ENCODE measurements around the gene ETV3.

The ETV3 gene

GRCh38 chr1:157154940-157155514, 16.8 kb upstream of the ETV3 start:
- H3K27me3 ChIP-seq (replicated peaks in 2 of 5; ENCODE audit: control insufficient read depth in 4 of 5, insufficient read depth in 5 of 5, low read length in 4 of 5): no peaks in the 10 kb centered on the region
- POLR2A ChIA-PET: interaction anchor here (0.6 to 3.0 kb wide), 6 partner anchors 17 to 65 kb away, joined by 3 to 31 read pairs (median 4); partner anchors contain the start of genes ETV3 and ETV3L

DNA sequence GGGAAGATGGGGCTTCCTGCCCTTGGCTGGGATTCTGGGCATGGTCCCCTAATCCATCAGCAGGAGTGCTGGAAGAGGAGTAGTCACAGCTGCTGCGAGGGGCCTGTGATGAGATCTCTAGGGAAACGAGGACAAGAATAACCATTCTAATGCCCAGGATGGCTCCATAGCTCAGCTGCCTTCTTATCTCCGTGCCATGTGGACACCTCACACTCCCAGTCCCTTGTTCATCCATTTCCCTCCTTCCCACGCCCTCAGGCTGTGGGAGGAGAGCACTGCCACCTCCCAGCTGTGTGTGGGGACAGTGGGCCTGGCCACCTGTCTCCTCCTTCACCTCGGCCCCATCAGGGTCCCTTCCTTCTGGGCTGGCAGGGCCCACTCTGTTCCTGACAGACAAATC, 16.1 kb upstream of the ETV3 start:
- POLR2A ChIA-PET: interaction anchor here (1.2 to 3.0 kb wide), 3 partner anchors 16 to 55 kb away, joined by 3 to 31 read pairs (median 3); partner anchors contain the start of genes ETV3 and ETV3L

More at GRCh38 chr1:157154940-157155514, 16.8 kb upstream of the ETV3 start:
- H3K27ac ChIP-seq (ENCODE audit: insufficient read depth in 1 of 2, low read depth in 1 of 2, low read length in 2 of 2, poor library complexity in 1 of 2, severe bottlenecking in 2 of 2): no peak overlapping the region
- H3K4me3 ChIP-seq (ENCODE audit: control insufficient read depth in 1 of 7, extremely low read depth in 1 of 7, insufficient read depth in 4 of 7, low read depth in 2 of 7, low read length in 6 of 7): peak overlapping the region in 4 of 7 experiments; percentile 23 to 48 (median 32)
- DNase-seq: peak; percentile 64 to 92 (median 91)
- CTCF ChIA-PET: interaction anchor here (0.8 to 10.7 kb wide), 14 partner anchors 8 to 223 kb away, joined by 3 to 246 read pairs (median 5); partner anchors contain the start of gene ETV3
- peaks cover 0 to 38% (median 27%) of the 10 kb centered on the region in 4 experiments for H3K4me1 ChIP-seq (ENCODE audit: control extremely low read depth in 1 of 4, control insufficient read depth in 4 of 4, insufficient read depth in 4 of 4, low read length in 3 of 4)
- no peaks in the 10 kb centered on the region for H3K9me3 ChIP-seq (ENCODE audit: control extremely low read depth in 1 of 5, control insufficient read depth in 4 of 5, insufficient read depth in 2 of 5, low read depth in 1 of 5, low read length in 4 of 5)
- 10% methylated on average over 4 of the region's 7 CpGs for WGBS (ENCODE audit: insufficient coverage)
- no peaks in the 10 kb centered on the region for H3K36me3 ChIP-seq (ENCODE audit: control insufficient read depth in 4 of 4, insufficient read depth in 4 of 4, low read length in 3 of 4)

GRCh38 chr1:157153746-157154145, 15.6 kb upstream of the ETV3 start:
- H3K4me1 ChIP-seq (ENCODE audit: control extremely low read depth in 1 of 4, control insufficient read depth in 4 of 4, insufficient read depth in 4 of 4, low read length in 3 of 4): peaks cover 0 to 38% (median 27%) of the 10 kb centered on the region in 4 experiments
- H3K27me3 ChIP-seq (replicated peaks in 2 of 5; ENCODE audit: control insufficient read depth in 4 of 5, insufficient read depth in 5 of 5, low read length in 4 of 5): no peaks in the 10 kb centered on the region
- no peaks in the 10 kb centered on the region for H3K36me3 ChIP-seq (ENCODE audit: control insufficient read depth in 4 of 4, insufficient read depth in 4 of 4, low read length in 3 of 4)
- ChIA-PET POLR2A (interaction anchor here (3.0 kb wide), 1 partner anchor 16 kb away, joined by 31 read pairs; the partner anchor contains the start of gene ETV3), CTCF (interaction anchor here (1.2 to 10.7 kb wide), 6 partner anchors 17 to 66 kb away, joined by 5 to 246 read pairs (median 22); partner anchors contain the start of gene ETV3)
- no peak overlapping the region for H3K4me3 ChIP-seq (ENCODE audit: control insufficient read depth in 1 of 7, extremely low read depth in 1 of 7, insufficient read depth in 4 of 7, low read depth in 2 of 7, low read length in 6 of 7)
- DNase-seq: no peak
- no CpG with 5 or more reads among the region's 1 CpG for WGBS (ENCODE audit: insufficient coverage)
- no peaks in the 10 kb centered on the region for H3K9me3 ChIP-seq (ENCODE audit: control extremely low read depth in 1 of 5, control insufficient read depth in 4 of 5, insufficient read depth in 2 of 5, low read depth in 1 of 5, low read length in 4 of 5)
- no peak overlapping the region for H3K27ac ChIP-seq (ENCODE audit: insufficient read depth in 1 of 2, low read depth in 1 of 2, low read length in 2 of 2, poor library complexity in 1 of 2, severe bottlenecking in 2 of 2)

More for the DNA sequence above, 16.1 kb upstream of the ETV3 start:
- CTCF ChIA-PET: interaction anchor here (0.8 to 10.7 kb wide), 10 partner anchors 8 to 72 kb away, joined by 3 to 246 read pairs (median 13); partner anchors contain the start of gene ETV3
- H3K9me3 ChIP-seq (ENCODE audit: control extremely low read depth in 1 of 5, control insufficient read depth in 4 of 5, insufficient read depth in 2 of 5, low read depth in 1 of 5, low read length in 4 of 5): no peaks in the 10 kb centered on the region
- no peak for DNase-seq
- H3K4me3 ChIP-seq (ENCODE audit: control insufficient read depth in 1 of 7, extremely low read depth in 1 of 7, insufficient read depth in 4 of 7, low read depth in 2 of 7, low read length in 6 of 7): no peak overlapping the region
- H3K27ac ChIP-seq (ENCODE audit: insufficient read depth in 1 of 2, low read depth in 1 of 2, low read length in 2 of 2, poor library complexity in 1 of 2, severe bottlenecking in 2 of 2): no peak overlapping the region
- 90% methylated on average over 5 of the region's 5 CpGs for WGBS (ENCODE audit: insufficient coverage)
- no peaks in the 10 kb centered on the region for H3K36me3 ChIP-seq (ENCODE audit: control insufficient read depth in 4 of 4, insufficient read depth in 4 of 4, low read length in 3 of 4)
- H3K27me3 ChIP-seq (replicated peaks in 2 of 5; ENCODE audit: control insufficient read depth in 4 of 5, insufficient read depth in 5 of 5, low read length in 4 of 5): no peaks in the 10 kb centered on the region
- peaks cover 0 to 38% (median 27%) of the 10 kb centered on the region in 4 experiments for H3K4me1 ChIP-seq (ENCODE audit: control extremely low read depth in 1 of 4, control insufficient read depth in 4 of 4, insufficient read depth in 4 of 4, low read length in 3 of 4)

DNA sequence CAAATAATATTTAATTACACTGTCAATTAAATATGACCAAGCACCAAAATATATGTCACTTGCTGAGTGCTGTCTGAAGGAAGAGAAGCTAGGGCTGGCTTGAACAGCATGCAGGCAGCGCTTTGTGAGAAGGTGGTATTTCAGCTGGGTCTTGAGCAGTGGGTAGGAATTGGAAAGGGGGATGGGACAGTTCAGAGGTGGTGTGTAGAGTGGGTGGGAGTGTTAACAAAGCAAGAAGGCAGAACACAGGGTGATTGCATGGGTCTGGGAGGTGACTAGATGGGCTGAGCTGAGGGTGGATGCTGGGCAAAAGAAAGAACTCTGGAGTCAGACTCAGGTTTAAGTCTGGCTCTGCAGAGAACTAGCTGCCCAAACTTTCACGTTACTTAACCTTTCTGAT, 14.3 kb upstream of the ETV3 start:
- WGBS (ENCODE audit: insufficient coverage): 100% methylated on average over 1 of the region's 2 CpGs
- CTCF ChIA-PET: interaction anchor here (0.8 to 10.7 kb wide), 7 partner anchors 15 to 64 kb away, joined by 3 to 246 read pairs (median 5); partner anchors contain the start of gene ETV3
- H3K27ac ChIP-seq (ENCODE audit: insufficient read depth in 1 of 2, low read depth in 1 of 2, low read length in 2 of 2, poor library complexity in 1 of 2, severe bottlenecking in 2 of 2): no peak overlapping the region

GRCh38 chr1:157151506-157151905, 13.3 kb upstream of the ETV3 start:
- Histone ChIP-seq H3K36me3 (ENCODE audit: control insufficient read depth in 4 of 4, insufficient read depth in 4 of 4, low read length in 3 of 4) (no peaks in the 10 kb centered on the region), H3K4me3 (ENCODE audit: control insufficient read depth in 1 of 7, extremely low read depth in 1 of 7, insufficient read depth in 4 of 7, low read depth in 2 of 7, low read length in 6 of 7) (no peak overlapping the region), H3K27ac (ENCODE audit: insufficient read depth in 1 of 2, low read depth in 1 of 2, low read length in 2 of 2, poor library complexity in 1 of 2, severe bottlenecking in 2 of 2) (no peak overlapping the region), H3K9me3 (ENCODE audit: control extremely low read depth in 1 of 5, control insufficient read depth in 4 of 5, insufficient read depth in 2 of 5, low read depth in 1 of 5, low read length in 4 of 5) (no peaks in the 10 kb centered on the region), H3K27me3 (replicated peaks in 2 of 5; ENCODE audit: control insufficient read depth in 4 of 5, insufficient read depth in 5 of 5, low read length in 4 of 5) (no peaks in the 10 kb centered on the region), H3K4me1 (ENCODE audit: control extremely low read depth in 1 of 4, control insufficient read depth in 4 of 4, insufficient read depth in 4 of 4, low read length in 3 of 4) (peaks cover 0 to 47% (median 29%) of the 10 kb centered on the region in 4 experiments)
- CTCF ChIA-PET: interaction anchor here (0.9 to 10.7 kb wide), 4 partner anchors 9 to 63 kb away, joined by 3 to 246 read pairs (median 92); partner anchors contain the start of genes ETV3 and ETV3L
- POLR2A ChIA-PET: no interaction called here
- DNase-seq: no peak
- 86% methylated on average over 2 of the region's 3 CpGs for WGBS (ENCODE audit: insufficient coverage)

More for the DNA sequence above, 14.3 kb upstream of the ETV3 start:
- Histone ChIP-seq H3K27me3 (replicated peaks in 2 of 5; ENCODE audit: control insufficient read depth in 4 of 5, insufficient read depth in 5 of 5, low read length in 4 of 5) (no peaks in the 10 kb centered on the region), H3K4me3 (ENCODE audit: control insufficient read depth in 1 of 7, extremely low read depth in 1 of 7, insufficient read depth in 4 of 7, low read depth in 2 of 7, low read length in 6 of 7) (no peak overlapping the region), H3K4me1 (ENCODE audit: control extremely low read depth in 1 of 4, control insufficient read depth in 4 of 4, insufficient read depth in 4 of 4, low read length in 3 of 4) (peaks cover 0 to 45% (median 29%) of the 10 kb centered on the region in 4 experiments), H3K36me3 (ENCODE audit: control insufficient read depth in 4 of 4, insufficient read depth in 4 of 4, low read length in 3 of 4) (no peaks in the 10 kb centered on the region), H3K9me3 (ENCODE audit: control extremely low read depth in 1 of 5, control insufficient read depth in 4 of 5, insufficient read depth in 2 of 5, low read depth in 1 of 5, low read length in 4 of 5) (no peaks in the 10 kb centered on the region)
- DNase-seq: no peak
- POLR2A ChIA-PET: no interaction called here

DNA sequence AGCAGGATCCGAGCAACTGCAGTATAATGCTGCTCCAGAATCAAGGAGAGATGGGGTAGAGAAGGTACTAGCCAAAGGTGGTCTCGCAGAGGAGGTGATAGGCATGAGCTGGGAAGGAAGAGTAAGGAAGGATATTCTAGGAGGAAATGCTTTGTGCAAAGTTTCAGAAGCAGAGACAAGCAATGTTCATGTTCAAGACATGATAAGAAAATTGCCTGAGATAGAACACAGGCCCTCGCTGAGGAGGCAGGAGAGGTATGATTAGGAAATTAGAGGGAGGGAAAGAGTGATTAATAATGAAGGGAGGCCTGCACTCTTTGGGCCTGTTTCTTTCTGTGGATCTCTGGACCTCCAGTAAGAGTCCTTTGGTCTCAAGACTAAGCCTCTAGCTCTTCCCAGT, 12.9 kb upstream of the ETV3 start:
- CTCF ChIA-PET: interaction anchor here (0.9 to 10.7 kb wide), 4 partner anchors 10 to 63 kb away, joined by 3 to 246 read pairs (median 92); partner anchors contain the start of genes ETV3 and ETV3L
- H3K4me1 ChIP-seq (ENCODE audit: control extremely low read depth in 1 of 4, control insufficient read depth in 4 of 4, insufficient read depth in 4 of 4, low read length in 3 of 4): peaks cover 0 to 42% (median 26%) of the 10 kb centered on the region in 4 experiments
- H3K27me3 ChIP-seq (replicated peaks in 2 of 5; ENCODE audit: control insufficient read depth in 4 of 5, insufficient read depth in 5 of 5, low read length in 4 of 5): no peaks in the 10 kb centered on the region
- DNase-seq: no peak
- H3K36me3 ChIP-seq (ENCODE audit: control insufficient read depth in 4 of 4, insufficient read depth in 4 of 4, low read length in 3 of 4): no peaks in the 10 kb centered on the region
- H3K27ac ChIP-seq (ENCODE audit: insufficient read depth in 1 of 2, low read depth in 1 of 2, low read length in 2 of 2, poor library complexity in 1 of 2, severe bottlenecking in 2 of 2): no peak overlapping the region
- POLR2A ChIA-PET: no interaction called here
- 94% methylated on average over 2 of the region's 3 CpGs for WGBS (ENCODE audit: insufficient coverage)
- no peak overlapping the region for H3K4me3 ChIP-seq (ENCODE audit: control insufficient read depth in 1 of 7, extremely low read depth in 1 of 7, insufficient read depth in 4 of 7, low read depth in 2 of 7, low read length in 6 of 7)
- no peaks in the 10 kb centered on the region for H3K9me3 ChIP-seq (ENCODE audit: control extremely low read depth in 1 of 5, control insufficient read depth in 4 of 5, insufficient read depth in 2 of 5, low read depth in 1 of 5, low read length in 4 of 5)

DNA sequence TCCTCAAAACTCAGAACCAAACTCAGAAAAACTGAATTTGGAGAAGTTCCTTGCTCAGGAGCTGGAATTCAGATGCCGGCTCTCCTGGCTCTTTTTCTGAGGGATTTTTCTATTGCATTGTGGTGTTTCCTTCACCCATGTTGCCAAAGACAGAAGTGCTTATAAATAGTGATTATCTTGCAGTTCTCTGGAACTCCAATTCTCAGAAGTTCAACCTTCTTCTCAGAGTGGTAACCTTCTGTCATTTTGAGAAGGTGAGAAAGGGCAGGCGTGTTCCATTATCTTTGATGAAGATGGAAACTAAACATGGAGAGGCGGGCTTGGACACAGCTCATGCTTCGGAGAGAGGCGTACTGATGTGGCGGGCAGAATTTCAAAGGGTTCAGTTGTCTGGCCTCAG, 12.4 kb upstream of the ETV3 start:
- no peaks in the 10 kb centered on the region for H3K27me3 ChIP-seq (replicated peaks in 2 of 5; ENCODE audit: control insufficient read depth in 4 of 5, insufficient read depth in 5 of 5, low read length in 4 of 5)
- H3K27ac ChIP-seq (ENCODE audit: insufficient read depth in 1 of 2, low read depth in 1 of 2, low read length in 2 of 2, poor library complexity in 1 of 2, severe bottlenecking in 2 of 2): no peak overlapping the region
- CTCF ChIA-PET: interaction anchor here (1.5 to 10.7 kb wide), 3 partner anchors 10 to 63 kb away, joined by 3 to 246 read pairs (median 180); partner anchors contain the start of gene ETV3
- 96% methylated on average over 3 of the region's 6 CpGs for WGBS (ENCODE audit: insufficient coverage)
- POLR2A ChIA-PET: no interaction called here
- no peak for DNase-seq
- no peaks in the 10 kb centered on the region for H3K36me3 ChIP-seq (ENCODE audit: control insufficient read depth in 4 of 4, insufficient read depth in 4 of 4, low read length in 3 of 4)
- peaks cover 0 to 38% (median 22%) of the 10 kb centered on the region in 4 experiments for H3K4me1 ChIP-seq (ENCODE audit: control extremely low read depth in 1 of 4, control insufficient read depth in 4 of 4, insufficient read depth in 4 of 4, low read length in 3 of 4)
- H3K9me3 ChIP-seq (ENCODE audit: control extremely low read depth in 1 of 5, control insufficient read depth in 4 of 5, insufficient read depth in 2 of 5, low read depth in 1 of 5, low read length in 4 of 5): no peaks in the 10 kb centered on the region
- no peak overlapping the region for H3K4me3 ChIP-seq (ENCODE audit: control insufficient read depth in 1 of 7, extremely low read depth in 1 of 7, insufficient read depth in 4 of 7, low read depth in 2 of 7, low read length in 6 of 7)

Measured in common myeloid progenitor, CD34-positive (primary cell).